Measurements from ENCODE around the gene HDGF. TPM values are rescaled to one million over a fixed set of nuclear protein-coding genes. Genes with fewer than 3 reads are reported as not detected.

HDGF gene
- total RNA-seq, 1 experiment from 2014 or later = 191 TPM

GRCh38 chr1:156708218-156708661, 43.2 kb downstream of the HDGF start:
- in situ Hi-C loops (cut with HindIII; ENCODE audit: low pct_unique_long_range_greater_than_20kb, low sequenced_read_pairs) = no loop called here
- DNase-seq (ENCODE audit: low read depth, low spot score) = no peak

- in situ Hi-C loops (cut with HindIII; ENCODE audit: low pct_unique_long_range_greater_than_20kb, low sequenced_read_pairs) = no loop called here
- DNase-seq (ENCODE audit: low read depth, low spot score) = no peak
Measured at GRCh38 chr1:156707417-156708217, 43.9 kb downstream of the HDGF start.

- in situ Hi-C loops (cut with HindIII; ENCODE audit: low pct_unique_long_range_greater_than_20kb, low sequenced_read_pairs) = no loop called here
- no peak for DNase-seq (ENCODE audit: low read depth, low spot score)
Measured at GRCh38 chr1:156706657-156707416, 44.6 kb downstream of the HDGF start.

DNA sequence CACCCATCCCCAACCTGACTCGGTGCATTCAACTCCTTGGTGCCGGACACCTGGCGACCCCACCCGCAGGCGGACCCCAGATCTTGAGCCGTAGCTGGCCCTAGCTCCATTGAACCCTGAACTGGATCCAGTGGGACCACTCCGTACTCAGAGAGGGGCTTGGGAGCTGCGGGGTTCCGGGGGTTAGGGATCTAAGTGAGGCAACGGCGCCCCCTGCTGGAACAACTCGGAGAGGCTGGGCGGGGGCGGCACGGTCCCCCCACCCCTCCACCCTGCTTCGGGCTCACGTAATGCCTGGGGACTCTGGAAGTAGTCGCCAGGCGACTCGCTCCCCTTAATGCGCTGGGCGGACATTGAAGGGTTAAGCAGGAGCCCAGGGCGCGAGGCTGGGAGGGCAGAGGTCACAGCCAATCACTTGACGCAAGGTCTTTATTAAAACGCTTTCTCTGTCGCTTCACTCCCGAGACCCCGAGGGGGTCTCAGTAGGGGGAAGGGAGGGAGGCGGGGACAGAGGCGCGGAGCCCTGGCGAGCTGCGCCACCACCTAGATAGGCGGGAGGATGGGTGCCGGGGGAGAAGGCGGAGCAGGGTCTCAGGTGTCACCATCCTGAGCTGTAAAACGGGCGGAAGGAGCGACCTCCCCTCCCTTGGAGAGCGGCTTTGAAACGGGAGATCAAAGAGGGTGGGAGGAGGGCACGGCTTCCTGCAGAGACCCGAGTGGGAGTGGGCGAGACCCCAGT, 45.4 kb downstream of the HDGF start:
- peak; percentile 46 for DNase-seq (ENCODE audit: low read depth, low spot score)
- in situ Hi-C loops (cut with HindIII; ENCODE audit: low pct_unique_long_range_greater_than_20kb, low sequenced_read_pairs) = no loop called here

- DNase-seq (ENCODE audit: low read depth, low spot score) = no peak
- in situ Hi-C loops (cut with HindIII; ENCODE audit: low pct_unique_long_range_greater_than_20kb, low sequenced_read_pairs) = no loop called here
Measured at GRCh38 chr1:156705321-156705917, 46.1 kb downstream of the HDGF start, which contains the start of gene CRABP2. TSS of gene CRABP2 (minus strand) at chr1:156705583. CDS start at chr1:156705446, 137 bp downstream.

DNA sequence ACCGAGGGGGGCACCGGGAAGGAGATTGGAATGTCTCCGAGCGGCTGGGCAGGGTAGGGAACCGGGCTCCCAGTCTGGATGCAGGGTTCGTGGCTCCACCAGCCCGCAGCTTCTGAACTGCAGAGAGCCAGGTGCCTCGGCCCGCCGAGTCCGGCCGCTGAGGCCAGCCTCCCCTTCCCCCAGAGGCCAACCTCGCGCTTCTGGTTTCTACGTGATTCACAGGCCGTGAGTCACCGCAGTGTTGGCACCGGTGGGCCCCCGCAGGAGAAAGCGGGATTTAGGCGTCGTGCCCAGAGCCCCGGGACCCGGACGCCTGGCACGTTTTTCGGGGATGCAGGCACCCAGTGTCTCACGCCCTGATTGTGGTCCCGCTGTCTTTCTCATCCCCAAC, 46.5 kb downstream of the HDGF start:
- no peak for DNase-seq (ENCODE audit: low read depth, low spot score)
- in situ Hi-C loops (cut with HindIII; ENCODE audit: low pct_unique_long_range_greater_than_20kb, low sequenced_read_pairs) = no loop called here

GRCh38 chr1:156704166-156704711, 47.2 kb downstream of the HDGF start:
- in situ Hi-C loops (cut with HindIII; ENCODE audit: low pct_unique_long_range_greater_than_20kb, low sequenced_read_pairs) = no loop called here
- no peak for DNase-seq (ENCODE audit: low read depth, low spot score)

- in situ Hi-C loops (cut with HindIII; ENCODE audit: low pct_unique_long_range_greater_than_20kb, low sequenced_read_pairs) = no loop called here
- DNase-seq (ENCODE audit: low read depth, low spot score) = no peak
Measured at GRCh38 chr1:156703741-156704140, 47.7 kb downstream of the HDGF start.

DNA sequence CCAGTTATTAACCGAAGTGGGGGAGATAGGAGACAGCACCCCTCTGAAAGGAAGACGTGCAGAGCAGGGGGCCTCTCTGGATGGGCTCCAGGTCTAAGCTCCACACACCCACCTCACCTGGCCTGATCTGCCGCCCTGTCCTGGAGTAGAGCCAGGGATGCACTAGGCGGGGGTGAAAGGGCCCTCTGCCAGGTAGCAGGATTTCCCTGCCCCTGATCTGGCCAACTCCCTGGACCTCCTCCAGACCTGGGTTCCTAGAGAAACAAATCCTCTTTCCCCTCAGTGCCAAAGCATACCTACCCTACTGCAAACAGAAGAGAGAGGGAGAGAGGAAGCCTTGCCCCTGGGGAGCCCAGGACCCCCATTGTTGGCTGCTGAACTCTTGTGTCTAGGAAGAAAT, 48.1 kb downstream of the HDGF start:
- in situ Hi-C loops (cut with HindIII; ENCODE audit: low pct_unique_long_range_greater_than_20kb, low sequenced_read_pairs) = no loop called here
- no peak for DNase-seq (ENCODE audit: low read depth, low spot score)

- no peak for DNase-seq (ENCODE audit: low read depth, low spot score)
- in situ Hi-C loops (cut with HindIII; ENCODE audit: low pct_unique_long_range_greater_than_20kb, low sequenced_read_pairs) = no loop called here
Measured at GRCh38 chr1:156700736-156701531, 50.5 kb downstream of the HDGF start.

- no peak for DNase-seq (ENCODE audit: low read depth, low spot score)
- in situ Hi-C loops (cut with HindIII; ENCODE audit: low pct_unique_long_range_greater_than_20kb, low sequenced_read_pairs) = no loop called here
Measured at GRCh38 chr1:156698995-156699394, 52.5 kb downstream of the HDGF start.

DNA sequence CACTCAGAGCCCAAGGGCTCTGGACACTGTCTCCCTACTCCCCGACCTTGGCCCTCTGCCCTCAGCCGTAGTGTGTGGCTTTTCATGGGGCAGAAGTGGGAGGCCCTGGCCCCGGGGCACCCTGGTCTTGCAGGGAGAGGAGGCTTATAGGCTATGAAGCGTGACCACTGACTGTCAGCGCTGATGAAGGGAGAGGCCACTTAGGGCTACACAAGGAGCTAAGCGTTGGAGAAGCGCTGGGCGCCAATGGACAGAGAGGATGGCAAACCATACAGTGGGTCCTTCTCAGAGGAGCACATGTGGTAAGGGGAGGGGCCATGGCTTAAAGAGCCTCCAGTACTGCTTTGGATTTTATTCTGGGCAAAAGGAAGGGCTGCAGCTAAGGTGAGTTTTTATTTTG, 54.0 kb downstream of the HDGF start:
- DNase-seq (ENCODE audit: low read depth, low spot score) = no peak
- in situ Hi-C loops (cut with HindIII; ENCODE audit: low pct_unique_long_range_greater_than_20kb, low sequenced_read_pairs) = no loop called here

GRCh38 chr1:156696755-156697154, 54.7 kb downstream of the HDGF start:
- no peak for DNase-seq (ENCODE audit: low read depth, low spot score)
- in situ Hi-C loops (cut with HindIII; ENCODE audit: low pct_unique_long_range_greater_than_20kb, low sequenced_read_pairs) = no loop called here

GRCh38 chr1:156694690-156694962, 56.8 kb downstream of the HDGF start:
- no peak for DNase-seq (ENCODE audit: low read depth, low spot score)
- in situ Hi-C loops (cut with HindIII; ENCODE audit: low pct_unique_long_range_greater_than_20kb, low sequenced_read_pairs) = no loop called here

DNA sequence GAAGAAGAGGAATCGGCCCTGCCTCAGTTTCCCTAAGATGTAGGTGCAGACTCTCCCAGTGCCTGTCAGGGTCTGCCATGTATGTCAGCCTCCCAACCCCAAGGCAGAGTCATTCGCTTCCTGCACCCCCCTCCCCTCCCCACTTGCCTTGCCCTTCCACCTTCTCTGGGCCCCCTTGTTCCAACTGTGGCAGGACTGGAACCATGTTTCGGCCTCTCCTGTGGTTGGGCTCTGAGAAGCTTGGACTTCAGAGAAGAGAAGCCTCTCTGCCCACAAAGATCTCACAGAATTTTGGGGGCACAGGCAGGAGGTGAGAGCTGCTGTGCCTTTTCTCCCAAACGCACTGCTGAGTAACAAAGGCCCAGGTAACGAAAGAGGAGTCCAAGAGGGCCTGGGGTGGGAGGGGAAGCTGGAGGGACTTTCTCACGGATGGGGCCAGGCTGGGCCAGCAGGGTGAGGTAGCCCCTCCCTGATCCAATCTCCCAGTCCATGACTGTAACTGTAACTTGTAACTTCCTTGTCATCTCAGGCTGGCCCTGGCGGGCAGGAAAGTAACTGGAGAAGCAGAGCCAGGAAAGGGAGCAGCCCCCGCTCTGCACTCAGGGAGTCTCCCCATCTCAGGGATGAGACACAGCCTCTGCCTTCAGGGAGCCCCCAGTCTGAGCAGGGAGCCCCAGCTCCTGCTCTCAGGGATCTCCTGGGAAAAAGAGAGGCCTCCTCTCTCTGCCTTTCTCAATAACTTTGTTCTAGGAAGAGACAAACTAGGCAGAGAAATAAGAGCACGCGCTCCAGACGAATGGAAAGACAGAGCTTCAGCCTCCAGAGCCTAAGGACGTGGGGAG, 57.4 kb downstream of the HDGF start:
- no peak for DNase-seq (ENCODE audit: low read depth, low spot score)
- in situ Hi-C loops (cut with HindIII; ENCODE audit: low pct_unique_long_range_greater_than_20kb, low sequenced_read_pairs) = no loop called here

Data from SK-MEL-5 (cell line).